ENCODE data around the gene BPIFB4. TPM values are rescaled to one million over a fixed set of nuclear protein-coding genes. Genes with fewer than 3 reads are reported as not detected.
"Not testable (repeated sequence)": the region's sequence is repeated elsewhere in the genome, so short reads cannot be mapped to it uniquely, and the experiment has no call there.

BPIFB4 gene
- total RNA-seq, 1 donor from 2014 or later = not detected

DNA sequence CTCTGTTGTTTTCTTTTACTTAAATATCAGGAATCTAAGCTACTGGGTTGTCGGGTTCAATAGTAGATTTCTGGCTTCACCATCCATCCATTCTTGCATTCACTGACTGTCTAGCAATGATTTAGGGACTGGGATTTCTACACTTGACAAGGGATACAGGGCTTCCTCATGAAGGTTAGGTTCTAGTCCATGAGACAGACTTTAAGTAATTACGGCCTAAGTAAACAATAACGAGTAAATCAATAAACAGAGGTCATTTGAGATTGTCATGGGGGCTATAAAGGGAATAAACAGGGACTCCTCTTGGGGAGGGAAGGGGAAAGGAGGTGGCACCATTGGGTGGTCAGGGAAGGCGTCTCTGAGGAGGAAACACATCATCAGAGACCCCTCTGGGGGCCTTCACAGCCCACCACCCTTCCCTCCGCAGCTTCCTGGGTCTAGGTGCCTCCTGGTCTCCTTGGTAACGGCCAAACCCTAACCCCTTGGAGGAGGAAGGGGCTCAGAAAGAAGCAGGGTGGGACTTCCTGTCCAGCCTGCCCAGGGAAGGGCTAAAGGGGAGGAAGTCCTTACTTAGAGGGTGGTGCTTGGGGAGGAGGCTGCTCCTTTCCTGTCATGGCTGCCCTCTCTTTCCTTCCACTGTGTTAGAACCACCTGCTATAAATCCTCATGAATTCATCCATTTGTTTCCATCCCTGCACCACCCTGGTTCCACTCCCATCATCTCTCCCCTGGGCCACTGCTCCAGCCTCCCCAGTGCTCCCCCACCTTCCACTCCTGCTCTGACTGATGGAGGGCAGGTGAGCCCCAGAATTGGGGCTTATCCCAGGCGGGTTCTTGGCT is 33.3 kb downstream of the BPIFB4 start:
- FAIRE-seq (no peak), DNase-seq (ENCODE audit: low spot score in 2 of 2) (no peak)

- no peak for FAIRE-seq
- no peak for DNase-seq (ENCODE audit: low spot score in 2 of 2)
Observed at GRCh38 chr20:33113387-33113908, 34.0 kb downstream of the BPIFB4 start.

DNA sequence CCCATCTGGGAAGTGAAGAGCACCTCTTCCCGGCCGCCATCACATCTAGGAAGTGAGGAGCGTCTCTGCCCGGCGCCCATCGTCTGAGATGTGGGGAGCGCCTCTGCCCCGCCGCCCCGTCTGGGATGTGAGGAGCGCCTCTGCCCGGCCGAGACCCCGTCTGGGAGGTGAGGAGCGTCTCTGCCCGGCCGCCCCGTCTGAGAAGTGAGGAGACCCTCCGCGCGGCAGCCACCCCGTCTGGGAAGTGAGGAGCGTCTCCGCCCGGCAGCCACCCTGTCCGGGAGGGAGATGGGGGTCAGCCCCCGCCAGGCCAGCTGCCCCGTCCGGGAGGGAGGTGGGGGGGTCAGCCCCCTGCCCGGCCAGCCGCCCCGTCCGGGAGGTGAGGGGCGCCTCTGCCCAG is 36.1 kb downstream of the BPIFB4 start:
- not testable (repeated sequence) for DNase-seq (ENCODE audit: low spot score in 2 of 2); FAIRE-seq

- DNase-seq (ENCODE audit: low spot score in 2 of 2) (no peak), FAIRE-seq (no peak)
Observed at GRCh38 chr20:33119725-33120720, 40.6 kb downstream of the BPIFB4 start.

DNA sequence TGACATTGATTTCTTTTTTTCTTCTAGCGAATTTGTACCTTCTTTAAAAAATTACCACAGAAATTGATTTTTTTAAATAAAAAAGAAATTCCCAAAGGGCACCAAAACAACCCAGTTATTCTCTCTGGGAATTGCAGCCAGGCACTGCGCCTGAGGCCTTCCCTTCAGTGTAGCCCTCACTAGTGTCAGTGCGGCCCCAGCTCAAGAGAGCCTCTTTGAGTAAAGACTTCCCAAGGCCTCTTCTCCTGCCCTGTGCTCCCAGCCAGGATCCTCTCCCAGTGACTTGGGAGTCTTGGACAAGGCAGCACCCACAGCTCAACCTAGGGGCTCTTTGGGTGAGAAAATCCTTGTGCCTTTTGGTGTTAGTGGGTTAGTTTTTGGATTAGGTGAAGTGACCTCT is 41.5 kb downstream of the BPIFB4 start:
- no peak for FAIRE-seq
- no peak for DNase-seq (ENCODE audit: low spot score in 2 of 2)

GRCh38 chr20:33122297-33122696 is 42.9 kb downstream of the BPIFB4 start:
- DNase-seq (ENCODE audit: low spot score in 2 of 2); FAIRE-seq: not testable (repeated sequence)

DNA sequence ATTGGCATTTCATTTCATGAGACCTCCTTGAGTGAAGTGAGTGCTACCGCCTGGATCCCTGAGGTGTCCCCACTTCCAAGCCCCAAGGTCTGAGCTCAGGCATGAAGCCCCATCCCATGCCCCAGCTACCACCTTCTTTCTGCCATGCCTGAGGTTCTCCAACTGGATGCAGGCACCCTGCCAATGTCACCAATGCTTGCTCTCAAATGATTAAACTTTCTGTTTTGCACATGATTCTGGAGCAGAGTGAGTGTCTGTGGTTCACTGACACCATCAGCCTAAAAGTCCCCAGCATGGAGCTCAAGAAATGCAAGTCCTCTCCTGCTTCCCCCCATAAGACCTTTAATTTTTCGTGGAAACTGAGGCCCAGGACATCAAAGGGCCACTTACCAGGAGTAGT is 44.8 kb downstream of the BPIFB4 start:
- DNase-seq (ENCODE audit: low spot score in 2 of 2) (no peak), FAIRE-seq (no peak)

DNA sequence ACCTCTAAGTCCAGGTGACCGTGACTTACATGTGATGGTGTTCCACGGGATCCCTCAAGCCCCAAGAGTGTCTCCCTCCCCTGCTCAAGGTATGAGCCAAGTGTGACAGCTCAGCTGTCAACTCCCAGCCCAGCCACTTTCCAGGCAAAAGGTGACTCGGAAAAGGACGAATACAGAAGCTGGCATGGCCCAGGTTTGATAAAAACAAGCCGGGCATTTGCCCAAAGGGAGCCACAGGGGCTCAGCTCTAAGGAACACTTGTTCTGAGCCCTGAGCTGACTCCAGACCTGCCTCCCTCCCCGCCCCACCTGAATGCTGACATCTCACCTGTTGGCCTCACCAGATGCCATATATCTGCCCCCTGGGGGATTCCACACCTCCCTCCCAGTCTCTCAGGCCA is 45.6 kb downstream of the BPIFB4 start:
- DNase-seq (ENCODE audit: low spot score in 2 of 2) (no peak), FAIRE-seq (no peak)

DNA sequence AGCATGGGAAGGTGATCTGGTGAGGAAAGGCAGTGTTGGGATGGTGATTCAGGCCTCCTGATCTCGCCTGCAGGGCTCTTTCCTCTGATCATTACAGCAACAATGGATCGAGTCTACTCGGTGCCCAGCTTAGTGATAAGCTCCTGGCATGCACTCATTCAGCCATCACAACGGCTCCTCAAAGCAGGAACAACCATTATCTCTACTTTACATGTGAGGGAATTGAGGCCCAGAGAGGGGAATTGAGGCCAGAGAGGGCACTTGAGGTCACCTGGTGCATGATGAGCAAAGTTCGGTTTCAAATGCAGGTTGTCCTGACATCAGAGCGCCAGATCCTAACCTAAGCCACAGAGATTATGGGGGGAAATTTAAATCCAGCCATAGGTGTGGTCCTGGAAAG is 46.5 kb downstream of the BPIFB4 start:
- FAIRE-seq = no peak
- no peak for DNase-seq (ENCODE audit: low spot score in 2 of 2)

GRCh38 chr20:33127422-33128097 is 48.1 kb downstream of the BPIFB4 start:
- FAIRE-seq = no peak
- no peak for DNase-seq (ENCODE audit: low spot score in 2 of 2)

DNA sequence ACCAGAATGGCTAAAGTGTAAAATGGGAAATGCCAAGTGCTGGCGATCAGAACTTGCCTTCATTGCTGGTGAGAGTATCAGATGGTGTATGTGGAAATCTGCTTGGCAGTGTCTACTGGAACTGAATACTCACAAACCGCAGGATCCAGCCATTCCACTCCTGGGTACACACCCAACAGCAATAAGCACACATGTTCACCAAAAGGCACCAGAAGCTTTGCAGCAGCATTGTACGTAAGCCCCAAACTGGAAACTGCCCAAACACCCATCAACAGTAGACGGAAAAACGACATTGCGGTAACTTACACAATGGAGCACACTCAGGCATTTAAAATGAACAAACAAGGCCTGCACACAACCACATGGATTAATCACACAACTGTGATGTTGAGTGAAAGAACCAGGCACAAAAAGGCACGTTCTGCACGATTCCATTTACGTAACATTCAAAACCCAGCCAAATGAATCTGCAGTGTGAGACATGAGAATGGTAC is 51.2 kb downstream of the BPIFB4 start:
- no peak for FAIRE-seq
- DNase-seq (ENCODE audit: low spot score in 2 of 2) = no peak

- DNase-seq (ENCODE audit: low spot score in 2 of 2) (no peak), FAIRE-seq (no peak)
Observed at GRCh38 chr20:33131949-33132473, 52.6 kb downstream of the BPIFB4 start.

GRCh38 chr20:33132513-33133372 is 53.3 kb downstream of the BPIFB4 start:
- no peak for DNase-seq (ENCODE audit: low spot score in 2 of 2)
- FAIRE-seq = no peak

DNA sequence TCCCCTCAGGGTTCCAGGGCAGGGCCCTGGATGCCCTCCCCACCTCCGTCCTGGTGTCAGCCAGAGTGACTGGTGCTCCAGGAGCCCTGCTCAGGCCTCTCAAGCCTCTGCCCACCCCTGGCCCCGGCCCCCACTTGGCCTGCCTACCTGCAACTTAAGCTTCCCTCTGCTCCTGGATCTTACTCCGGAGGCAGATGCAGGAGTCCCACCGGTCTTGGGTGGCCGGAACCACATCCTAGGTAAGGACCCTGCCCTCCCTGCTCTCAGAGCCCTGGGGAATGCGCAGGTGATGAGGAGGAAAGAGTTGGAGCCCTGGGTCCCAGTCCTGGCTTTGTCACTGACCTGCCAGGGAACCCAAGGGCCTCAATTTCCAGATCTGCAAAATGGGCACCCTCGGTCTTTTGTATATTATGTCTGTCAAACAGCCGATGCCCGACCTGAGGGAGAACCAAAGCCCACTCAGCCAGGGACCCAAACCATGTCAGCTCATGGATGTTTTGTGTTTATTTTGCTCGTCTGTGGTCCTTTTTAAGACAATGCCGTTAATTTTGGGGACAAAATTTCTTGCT is 54.0 kb downstream of the BPIFB4 start:
- DNase-seq (ENCODE audit: low spot score in 2 of 2) (no peak), FAIRE-seq (no peak)

DNA sequence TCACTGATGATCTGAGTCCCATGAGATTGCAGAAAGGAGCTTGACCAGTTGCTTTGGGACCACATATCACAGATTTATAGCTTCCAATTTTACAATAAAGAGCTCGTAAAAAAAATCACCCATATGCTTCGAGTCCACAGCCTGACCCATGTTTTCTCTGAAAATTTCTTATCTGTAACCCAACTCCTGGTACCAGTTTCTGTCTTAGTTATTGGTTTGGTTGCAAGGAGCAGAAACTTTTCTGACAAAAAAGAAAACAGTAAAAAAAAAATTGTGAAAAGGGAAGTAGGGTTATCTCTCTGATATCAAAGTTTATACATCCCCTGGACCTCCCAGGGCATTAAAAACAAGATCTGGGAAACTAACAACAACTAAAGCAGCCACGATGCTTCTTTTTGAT is 57.8 kb downstream of the BPIFB4 start:
- no peak for FAIRE-seq
- no peak for DNase-seq (ENCODE audit: low spot score in 2 of 2)

- DNase-seq (ENCODE audit: low spot score in 2 of 2) (no peak), FAIRE-seq (no peak)
Observed at GRCh38 chr20:33139467-33139866, 60.0 kb downstream of the BPIFB4 start.

DNA sequence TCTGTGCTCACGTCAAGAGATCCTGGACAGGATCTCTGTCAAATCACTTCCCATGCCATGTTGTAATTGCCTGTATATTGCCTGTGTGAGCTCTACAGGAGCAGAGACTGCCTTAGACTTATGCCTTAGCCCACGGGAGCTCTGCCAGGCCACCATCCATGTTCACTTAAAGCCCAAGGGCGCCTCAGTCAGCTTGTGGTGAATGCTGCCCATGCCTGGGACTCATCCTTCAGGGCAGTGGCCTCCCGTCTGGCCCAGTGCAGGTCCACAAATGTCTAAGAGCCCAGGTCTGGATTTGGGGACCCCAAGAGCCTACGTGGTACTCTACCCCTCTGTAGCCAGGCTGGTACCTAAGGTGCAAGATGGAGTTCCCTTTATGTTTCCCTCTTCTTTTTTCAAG is 66.1 kb downstream of the BPIFB4 start:
- DNase-seq (ENCODE audit: low spot score in 2 of 2) (no peak), FAIRE-seq (no peak)

- DNase-seq (ENCODE audit: low spot score in 2 of 2) = no peak
- no peak for FAIRE-seq
Observed at GRCh38 chr20:33147299-33147698, 67.9 kb downstream of the BPIFB4 start.

- FAIRE-seq (no peak), DNase-seq (ENCODE audit: low spot score in 2 of 2) (no peak)
Observed at GRCh38 chr20:33148040-33148439, 68.6 kb downstream of the BPIFB4 start.

Measured in frontal cortex (tissue), 4 donors.